ENCODE data around the gene TAMALIN. TPM values are rescaled to one million over a fixed set of nuclear protein-coding genes. Genes with fewer than 3 reads are reported as not detected.
A peak's percentile ranks its signal among the peaks of the same experiment; 100 is the strongest.

TAMALIN gene
- total RNA-seq, 1 donor from 2014 or later = 31.3 TPM

GRCh38 chr12:51970904-51971646, 35.7 kb upstream of the TAMALIN start:
- no peak overlapping the region for H3K4me3 Mint-ChIP-seq (ENCODE audit: unreplicated experiment)
- DNase-seq = peak; percentile 35
- peaks cover 4% of the 10 kb centered on the region for H3K27me3 Mint-ChIP-seq (ENCODE audit: unreplicated experiment)
- no peak overlapping the region for H3K27ac Mint-ChIP-seq (ENCODE audit: unreplicated experiment)
- H3K36me3 Mint-ChIP-seq (ENCODE audit: unreplicated experiment) = peaks cover 5% of the 10 kb centered on the region
- TF ChIP-seq CTCF (IDR thresholded peaks at IDR 0.05; ENCODE audit: partially characterized antibody, unreplicated experiment) = peak; percentile 70
- H3K4me1 Mint-ChIP-seq (ENCODE audit: low read depth, unreplicated experiment) = peaks cover 29% of the 10 kb centered on the region
- H3K9me3 Mint-ChIP-seq (ENCODE audit: unreplicated experiment) = peaks cover 10% of the 10 kb centered on the region

DNA sequence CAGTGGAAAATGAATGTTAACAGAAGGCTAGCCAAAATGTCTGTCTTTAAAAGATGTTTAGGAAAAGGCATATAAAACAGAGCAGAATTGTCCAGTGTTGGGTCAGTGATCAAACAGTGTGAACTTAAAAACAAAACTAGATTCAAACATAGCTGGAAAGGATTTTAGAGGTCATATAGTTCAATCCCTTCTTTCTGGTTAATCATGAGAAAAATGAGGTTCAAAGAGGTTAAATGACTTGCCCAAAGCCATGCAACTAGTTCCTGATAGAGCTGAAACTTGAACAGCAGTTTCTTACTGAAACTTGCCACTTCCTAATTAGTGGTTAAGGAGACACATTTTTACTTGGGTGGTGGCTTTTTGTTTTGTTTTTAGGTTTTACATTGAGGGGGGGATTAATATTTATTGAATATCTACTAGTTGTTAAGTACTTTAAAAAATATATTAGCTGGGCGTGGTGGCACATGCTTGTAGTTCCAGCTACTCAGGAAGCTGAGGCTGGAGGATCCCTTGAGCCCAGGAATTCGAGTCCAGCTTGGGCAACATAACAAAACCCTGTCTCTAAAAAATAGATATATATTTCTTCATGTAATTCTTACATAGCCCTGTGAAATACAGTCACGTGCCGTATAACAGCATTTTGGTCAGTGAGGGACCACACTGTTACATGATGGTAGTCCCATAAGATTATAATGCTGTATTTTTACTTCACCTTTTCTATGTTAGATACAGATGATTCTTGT, 34.9 kb upstream of the TAMALIN start:
- Mint-ChIP-seq H3K9me3 (ENCODE audit: unreplicated experiment) (peaks cover 10% of the 10 kb centered on the region), H3K4me1 (ENCODE audit: low read depth, unreplicated experiment) (peaks cover 29% of the 10 kb centered on the region), H3K36me3 (ENCODE audit: unreplicated experiment) (peaks cover 5% of the 10 kb centered on the region), H3K27me3 (ENCODE audit: unreplicated experiment) (peaks cover 4% of the 10 kb centered on the region), H3K4me3 (ENCODE audit: unreplicated experiment) (no peak overlapping the region), H3K27ac (ENCODE audit: unreplicated experiment) (no peak overlapping the region)
- DNase-seq = no peak
- no peak for TF ChIP-seq CTCF (IDR thresholded peaks at IDR 0.05; ENCODE audit: partially characterized antibody, unreplicated experiment)

DNA sequence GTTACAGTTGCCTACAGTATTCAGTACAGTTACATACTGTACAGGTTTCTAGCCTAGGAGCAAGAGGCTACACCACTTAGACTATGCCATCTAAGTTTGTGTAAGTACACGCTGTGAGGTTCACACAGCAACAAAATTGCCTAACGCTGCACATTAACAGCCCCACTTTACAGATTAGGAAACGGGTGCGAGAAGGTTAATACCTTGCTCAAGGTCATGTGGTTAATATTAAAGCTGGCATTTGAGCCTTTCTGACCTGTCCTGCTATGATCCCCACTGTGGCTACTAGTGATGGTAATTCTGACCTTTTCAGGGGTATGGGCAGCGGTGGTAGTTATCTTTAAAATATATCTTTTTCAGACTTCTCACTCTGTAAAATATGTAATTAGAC, 34.3 kb upstream of the TAMALIN start:
- Mint-ChIP-seq H3K27me3 (ENCODE audit: unreplicated experiment) (peaks cover 4% of the 10 kb centered on the region), H3K27ac (ENCODE audit: unreplicated experiment) (no peak overlapping the region), H3K4me3 (ENCODE audit: unreplicated experiment) (no peak overlapping the region), H3K4me1 (ENCODE audit: low read depth, unreplicated experiment) (peaks cover 29% of the 10 kb centered on the region), H3K36me3 (ENCODE audit: unreplicated experiment) (peaks cover 5% of the 10 kb centered on the region), H3K9me3 (ENCODE audit: unreplicated experiment) (peaks cover 10% of the 10 kb centered on the region)
- DNase-seq = no peak
- TF ChIP-seq CTCF (IDR thresholded peaks at IDR 0.05; ENCODE audit: partially characterized antibody, unreplicated experiment) = no peak

GRCh38 chr12:51972849-51973273, 33.9 kb upstream of the TAMALIN start:
- H3K27me3 Mint-ChIP-seq (ENCODE audit: unreplicated experiment) = peaks cover 4% of the 10 kb centered on the region
- no peak for DNase-seq
- H3K4me1 Mint-ChIP-seq (ENCODE audit: low read depth, unreplicated experiment) = peaks cover 29% of the 10 kb centered on the region
- H3K4me3 Mint-ChIP-seq (ENCODE audit: unreplicated experiment) = no peak overlapping the region
- H3K36me3 Mint-ChIP-seq (ENCODE audit: unreplicated experiment) = peaks cover 5% of the 10 kb centered on the region
- TF ChIP-seq CTCF (IDR thresholded peaks at IDR 0.05; ENCODE audit: partially characterized antibody, unreplicated experiment) = no peak
- peak overlapping the region; percentile 4 for H3K27ac Mint-ChIP-seq (ENCODE audit: unreplicated experiment)
- peaks cover 10% of the 10 kb centered on the region for H3K9me3 Mint-ChIP-seq (ENCODE audit: unreplicated experiment)

DNA sequence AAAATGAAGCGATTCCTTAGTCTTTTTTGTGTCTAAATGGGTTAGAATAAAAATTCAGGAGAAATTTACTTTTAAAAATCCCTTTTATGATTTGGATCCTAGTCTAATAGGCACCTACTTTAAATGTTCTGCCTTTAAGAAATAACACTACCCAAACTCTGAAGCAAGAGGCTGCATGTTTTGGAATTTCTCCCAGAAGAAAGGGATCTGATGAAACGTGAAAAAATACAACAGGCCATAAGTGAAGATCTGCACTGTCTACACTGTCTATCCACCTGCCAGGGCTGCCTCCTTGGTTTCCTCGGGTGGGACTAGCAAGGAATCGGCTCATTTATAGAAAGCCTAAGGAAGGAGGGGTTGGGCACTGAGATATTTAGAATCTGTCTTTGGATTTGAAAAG, 33.2 kb upstream of the TAMALIN start:
- H3K27me3 Mint-ChIP-seq (ENCODE audit: unreplicated experiment) = peaks cover 4% of the 10 kb centered on the region
- TF ChIP-seq CTCF (IDR thresholded peaks at IDR 0.05; ENCODE audit: partially characterized antibody, unreplicated experiment) = no peak
- no peak for DNase-seq
- peaks cover 5% of the 10 kb centered on the region for H3K36me3 Mint-ChIP-seq (ENCODE audit: unreplicated experiment)
- H3K4me1 Mint-ChIP-seq (ENCODE audit: low read depth, unreplicated experiment) = peaks cover 29% of the 10 kb centered on the region
- peak overlapping the region; percentile 1 for H3K4me3 Mint-ChIP-seq (ENCODE audit: unreplicated experiment)
- peaks cover 10% of the 10 kb centered on the region for H3K9me3 Mint-ChIP-seq (ENCODE audit: unreplicated experiment)
- no peak overlapping the region for H3K27ac Mint-ChIP-seq (ENCODE audit: unreplicated experiment)

Measured in glutamatergic neuron (in vitro differentiated cells).